GM20431 (cell line): ENCODE results near the gene HIVEP1.

Source experiments
- in situ Hi-C: fragments of 300-500 bp; cut with MseI, MboI; formaldehyde crosslinking; loops from one replicate; pipeline ENCODE4 v1.15.0; 2020; ENCODE audit warnings: low sequenced_read_pairs; ENCODE audit not compliant: unreplicated experiment

HIVEP1 gene

DNA sequence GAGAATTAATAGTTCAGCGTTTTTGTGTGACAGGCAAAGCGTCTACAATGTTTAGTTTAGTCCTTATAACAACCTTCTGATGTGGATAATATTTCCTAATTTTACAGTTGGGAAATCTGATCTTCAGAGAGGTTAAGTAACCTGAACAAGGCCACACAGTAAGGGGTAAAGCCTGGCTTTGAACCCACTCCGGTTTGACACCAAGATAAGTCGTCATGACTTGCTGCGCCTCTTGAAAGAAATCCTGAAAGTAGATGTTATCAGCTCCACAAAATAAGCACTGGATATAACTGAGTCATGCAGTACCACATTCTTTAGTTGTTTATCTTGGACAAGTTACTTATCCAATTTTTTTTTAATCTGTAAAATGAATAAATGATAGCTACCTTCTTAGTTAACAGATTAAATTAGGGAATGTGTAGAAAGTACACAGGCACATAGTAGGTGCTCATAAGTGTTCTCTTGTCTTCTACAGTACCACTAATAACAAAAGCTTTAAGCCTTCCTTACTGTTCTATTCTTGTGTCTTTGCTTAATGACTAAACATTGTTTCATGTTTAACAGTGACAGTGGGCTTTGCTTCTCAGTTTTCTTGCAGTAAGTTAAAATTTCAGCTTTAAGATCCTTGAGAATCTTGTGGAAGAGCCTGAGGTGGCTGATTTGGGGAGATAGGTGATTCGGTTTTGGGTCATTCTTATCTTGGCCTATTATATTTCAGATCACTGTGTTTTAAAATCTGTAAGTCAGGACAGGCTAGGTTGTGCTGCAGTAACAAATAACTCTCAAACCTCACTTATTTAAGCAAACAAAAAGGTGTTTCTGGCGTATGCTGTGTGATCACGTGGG, 2.1 kb downstream of the HIVEP1 start:
- in situ Hi-C loops, result no loop called here

- in situ Hi-C loops, result no loop called here
These were observed 2.7 kb downstream of the HIVEP1 start for GRCh38 chr6:12014873-12015149.

GRCh38 chr6:12017263-12017662, 5.2 kb downstream of the HIVEP1 start:
- in situ Hi-C loops, result no loop called here

DNA sequence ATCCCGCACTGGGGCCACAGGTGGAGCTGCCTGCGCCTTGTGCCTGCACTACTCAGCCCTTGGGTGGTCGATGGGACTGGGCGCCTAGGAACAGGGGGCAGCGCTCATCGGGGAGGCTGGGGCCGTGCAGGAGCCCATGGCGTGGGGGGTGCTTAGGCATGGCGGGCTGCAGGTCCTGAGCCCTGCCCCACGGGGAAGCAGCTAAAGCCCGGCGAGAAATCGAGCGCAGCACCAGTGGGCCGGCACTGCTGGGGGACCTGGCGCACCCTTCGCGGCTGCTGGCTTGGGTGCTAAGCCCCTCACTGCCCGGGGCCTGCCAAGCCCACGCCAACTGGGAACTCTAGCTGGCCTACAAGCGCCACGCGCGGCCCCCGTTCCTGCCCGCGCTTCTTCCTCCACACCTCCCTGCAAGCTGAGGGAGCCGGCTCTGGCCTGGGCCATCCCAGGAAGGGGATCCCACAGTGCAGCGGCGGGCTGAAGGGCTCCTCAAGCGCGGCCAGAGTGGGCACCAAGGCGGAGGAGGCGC, 5.8 kb downstream of the HIVEP1 start:
- in situ Hi-C loops, result no loop called here

DNA sequence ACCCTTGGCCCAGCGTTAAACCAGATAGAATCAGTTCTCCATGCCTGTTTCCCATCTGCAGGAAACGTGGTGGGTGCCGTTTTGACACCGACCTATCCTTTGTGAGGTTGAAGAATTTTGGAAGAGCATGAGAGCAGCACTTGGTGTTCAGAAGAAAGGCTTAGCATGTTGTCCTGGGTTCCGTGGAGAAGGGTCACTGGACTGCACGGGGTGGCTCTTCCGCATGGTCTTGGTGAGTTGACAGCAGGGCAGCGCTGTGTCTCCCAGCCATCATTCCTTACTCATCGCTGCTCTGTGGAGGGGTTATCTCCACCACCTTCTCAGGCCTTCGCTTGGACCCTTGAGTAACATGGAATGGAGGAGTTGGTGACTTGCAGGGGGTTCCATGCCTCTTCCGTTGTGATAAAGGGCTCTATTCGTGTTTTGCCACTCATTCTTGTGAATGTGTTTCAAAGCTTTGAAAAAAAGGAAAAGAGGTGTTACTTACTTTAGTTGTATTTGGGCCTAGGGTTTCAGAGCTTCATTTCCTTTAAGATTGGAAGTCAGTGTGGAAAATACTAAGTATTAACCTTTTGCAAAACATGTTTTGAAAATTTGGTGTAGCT, 8.2 kb downstream of the HIVEP1 start:
- in situ Hi-C loops, result no loop called here

- in situ Hi-C loops, result no loop called here
These were observed 10.4 kb downstream of the HIVEP1 start for GRCh38 chr6:12022481-12022880.

DNA sequence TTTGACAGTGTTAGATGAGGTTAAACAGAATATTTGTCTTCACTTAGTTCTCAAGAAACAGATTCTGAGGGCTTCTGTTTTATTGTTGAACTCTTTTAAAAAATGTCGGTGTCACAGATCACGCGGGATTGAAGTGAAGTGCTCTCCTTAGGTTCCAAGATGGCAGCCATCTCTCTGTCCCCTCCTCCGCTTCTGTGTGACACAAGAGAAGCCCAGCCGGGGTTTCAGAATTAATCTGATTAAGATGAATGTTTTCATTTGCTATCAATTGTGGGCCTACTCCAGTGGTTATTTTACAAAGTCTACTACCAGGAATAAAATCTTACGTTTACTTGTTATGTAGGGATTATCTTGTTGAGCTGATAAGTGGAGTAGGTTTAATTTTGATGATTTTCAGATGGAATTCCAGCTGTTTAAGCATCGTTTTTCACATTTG, 10.9 kb downstream of the HIVEP1 start:
- in situ Hi-C loops, result no loop called here

DNA sequence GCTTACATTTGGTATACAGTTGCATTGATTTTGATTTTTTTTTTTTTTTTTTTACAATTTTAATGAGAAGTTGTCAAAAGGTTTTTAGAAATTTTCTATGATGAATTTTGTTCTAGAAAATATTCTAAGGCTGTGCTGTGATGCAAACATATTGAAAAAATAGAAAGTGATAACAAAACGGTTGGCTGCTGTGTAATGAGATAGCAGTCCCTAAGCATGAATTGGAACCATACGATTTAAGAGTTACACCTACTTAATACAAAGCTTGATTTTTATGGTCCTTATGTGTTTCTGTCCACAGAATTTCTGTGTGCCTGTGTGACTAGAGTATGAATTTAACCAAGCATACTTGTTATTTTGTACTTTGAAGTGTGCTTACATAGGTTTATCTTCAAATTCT, 12.1 kb downstream of the HIVEP1 start:
- in situ Hi-C loops, result no loop called here

GRCh38 chr6:12024699-12025434, 12.8 kb downstream of the HIVEP1 start:
- in situ Hi-C loops, result no loop called here

GRCh38 chr6:12026120-12026519, 14.0 kb downstream of the HIVEP1 start:
- in situ Hi-C loops, result no loop called here

DNA sequence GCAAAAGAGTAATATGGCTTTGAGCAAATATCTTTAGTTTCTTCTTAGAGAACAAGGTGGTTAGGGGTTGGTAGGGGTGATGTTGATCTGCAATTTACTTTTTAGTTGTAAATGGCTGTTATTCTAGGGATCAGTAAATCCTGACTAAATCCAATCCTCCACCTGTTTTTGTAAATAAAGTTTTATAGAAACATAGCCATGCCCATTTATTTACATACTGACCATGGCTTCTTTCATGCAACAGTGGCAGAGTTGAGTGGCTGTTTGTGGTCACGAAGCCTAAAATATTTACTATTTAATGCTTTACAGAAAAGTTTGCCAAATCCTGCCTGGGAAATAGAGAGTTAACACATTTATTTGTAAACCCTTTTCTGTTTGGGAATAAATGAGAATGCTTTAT, 14.7 kb downstream of the HIVEP1 start:
- in situ Hi-C loops, result no loop called here

DNA sequence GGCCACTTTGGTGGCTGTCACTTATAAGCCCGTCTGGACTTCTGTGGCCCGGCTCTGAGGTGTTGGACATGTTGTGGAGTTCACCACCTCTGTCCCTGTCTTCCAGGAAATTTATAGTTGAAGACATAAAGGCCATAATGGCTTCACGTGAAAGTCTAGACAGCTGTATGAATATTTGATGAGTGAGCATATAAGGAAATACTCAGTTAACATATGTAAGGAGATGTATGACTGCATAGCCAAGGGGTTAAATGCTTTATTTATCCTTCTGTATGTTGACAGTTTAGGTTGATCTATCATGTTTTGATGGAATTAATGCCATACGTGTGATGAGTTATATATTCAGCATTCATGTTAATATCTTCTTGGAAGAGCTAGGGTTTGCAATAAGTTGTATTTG, 16.1 kb downstream of the HIVEP1 start:
- in situ Hi-C loops, result no loop called here

DNA sequence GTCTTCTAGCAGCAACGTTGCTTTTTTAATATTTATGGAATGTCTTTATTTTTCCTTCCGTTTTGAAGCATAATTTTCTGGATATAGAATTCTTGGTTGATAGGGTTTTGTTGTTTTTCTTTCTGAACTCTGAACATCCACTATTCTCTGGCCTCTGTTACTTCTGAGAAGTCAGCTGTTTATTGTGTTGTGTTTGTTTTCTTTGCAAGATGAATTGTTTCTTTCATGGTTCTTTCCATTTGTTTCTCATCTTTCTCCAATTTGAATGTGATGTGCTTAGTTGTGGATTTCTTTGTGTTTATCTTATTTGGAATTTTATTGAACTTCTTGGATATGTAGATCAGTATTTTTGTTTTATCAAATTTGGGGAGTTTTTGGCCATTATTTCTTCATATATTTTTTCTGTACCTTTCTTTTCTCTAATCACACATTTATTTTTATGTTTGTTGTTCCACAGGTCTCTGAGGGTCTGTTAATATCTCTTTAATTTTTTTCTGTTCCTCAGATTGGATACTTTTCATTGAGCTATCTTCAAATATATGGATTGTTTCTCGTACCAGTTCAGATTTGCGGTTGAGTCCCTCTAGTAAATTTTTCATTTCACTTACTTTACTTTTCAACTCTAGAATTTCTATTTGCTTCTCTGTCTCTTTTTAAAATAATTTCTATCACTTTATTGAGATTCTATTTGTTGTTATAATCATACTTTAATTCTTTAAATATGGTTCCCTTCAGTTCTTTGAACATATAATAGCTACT, 18.0 kb downstream of the HIVEP1 start:
- in situ Hi-C loops, result no loop called here

GRCh38 chr6:12030993-12031550, 19.0 kb downstream of the HIVEP1 start:
- in situ Hi-C loops, result no loop called here

- in situ Hi-C loops, result no loop called here
These were observed 20.9 kb downstream of the HIVEP1 start for GRCh38 chr6:12032783-12033573.

GRCh38 chr6:12033770-12034169, 21.7 kb downstream of the HIVEP1 start:
- in situ Hi-C loops, result no loop called here

DNA sequence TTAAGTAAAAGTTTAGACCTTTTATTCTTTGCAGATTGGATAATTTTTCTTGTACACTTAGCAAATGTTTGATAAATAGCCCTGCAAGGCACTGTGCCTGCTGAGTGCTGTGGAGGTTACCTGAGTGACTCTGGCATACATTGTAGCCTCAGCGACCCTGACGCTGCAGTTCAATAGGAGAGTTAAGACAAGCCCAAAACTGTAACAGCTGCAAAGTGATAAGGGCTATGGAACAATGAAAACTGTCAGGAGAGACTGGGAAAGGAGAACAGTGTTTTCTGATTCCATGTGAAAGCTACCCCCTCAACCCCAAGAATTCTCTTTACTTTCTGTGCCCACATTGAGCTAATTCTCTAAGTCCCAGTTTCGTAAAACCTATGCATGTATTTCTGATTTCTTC, 22.2 kb downstream of the HIVEP1 start:
- in situ Hi-C loops, result no loop called here

GRCh38 chr6:12034837-12035236, 22.7 kb downstream of the HIVEP1 start:
- in situ Hi-C loops, result no loop called here

- in situ Hi-C loops, result no loop called here
These were observed 24.7 kb downstream of the HIVEP1 start for GRCh38 chr6:12036766-12037165.
